HL-60 (cell line): Measurements from ENCODE around the gene RGS1.

Experiments used
- CTCF ChIP-seq: IDR thresholded peaks from one replicate; pipeline ENCODE4 v1.5.1; 2011; ENCODE audit warnings: low read length, control low read depth, inconsistent platforms; ENCODE audit not compliant: insufficient read depth
- POLR2AphosphoS5 ChIP-seq: IDR thresholded peaks from 2 replicates; pipeline ENCODE4 v1.6.1; 2012; ENCODE audit warnings: low read depth
- REST ChIP-seq: IDR thresholded peaks from 2 replicates; pipeline ENCODE4 v1.6.1; 2012; ENCODE audit warnings: low read depth; ENCODE audit not compliant: insufficient replicate concordance

DNA sequence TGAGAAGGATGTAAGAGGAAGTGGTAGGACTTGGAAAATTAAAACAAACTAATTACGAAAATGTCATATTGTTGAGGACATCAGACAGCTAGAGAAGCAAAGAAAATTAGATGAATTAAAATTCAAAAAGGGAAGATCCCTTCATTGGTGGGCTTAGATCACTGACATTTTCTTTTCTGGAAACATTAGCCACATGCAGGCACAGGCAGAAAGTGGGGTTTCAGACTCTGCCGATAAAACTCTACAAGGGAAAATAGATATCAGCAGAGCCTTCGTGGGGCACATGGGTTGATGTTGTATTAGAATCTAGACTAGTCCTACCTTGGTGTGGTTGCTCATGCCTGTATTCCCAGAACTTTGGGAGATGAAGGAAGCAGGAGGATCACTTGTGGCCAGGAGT lies 12.4 kb upstream of the RGS1 start:
- TF ChIP-seq CTCF (no peak), REST (no peak), POLR2AphosphoS5 (no peak)
